Lung (tissue), 12 donors: ENCODE data around the gene TFDP2. TPM values are rescaled to one million over a fixed set of nuclear protein-coding genes. Genes with fewer than 3 reads are reported as not detected.
"Not testable (repeated sequence)": the region's sequence is repeated elsewhere in the genome, so short reads cannot be mapped to it uniquely, and the experiment has no call there.

Experiments
- ATAC-seq: fragments of 200-7000 bp; cut with Tn5 transposase; one replicate; pipeline ENCODE4 v1.9.1; 2020; ENCODE audit warnings: moderate number of reproducible peaks; ENCODE audit not compliant: insufficient read depth, low FRiP score
- DNase-seq, 3 donors: peaks; one replicate each; pipeline ENCODE4 v3.0.0-alpha.2; 2013 to 2017
- H3K27ac ChIP-seq, 2 donors: one replicate each; pipeline ENCODE4 v1.5.1; 2013; ENCODE audit warnings: mild to moderate bottlenecking in 2 of 2, moderate library complexity in 2 of 2, control low read depth in 1 of 2, inconsistent platforms in 1 of 2, low read depth in 1 of 2, low read length in 1 of 2
- H3K27me3 ChIP-seq, 3 donors: one replicate each; pipeline ENCODE4 v1.5.1; 2013; ENCODE audit warnings: low read length in 2 of 3; ENCODE audit not compliant: control insufficient read depth in 3 of 3, insufficient read depth in 3 of 3
- H3K36me3 ChIP-seq, 4 donors: one replicate each; pipeline ENCODE4 v1.5.1; 2013; ENCODE audit warnings: low read length in 4 of 4, mild to moderate bottlenecking in 1 of 4, moderate library complexity in 1 of 4; ENCODE audit not compliant: control insufficient read depth in 4 of 4, insufficient read depth in 4 of 4
- H3K4me1 ChIP-seq, 5 donors: one replicate each; pipeline ENCODE4 v1.5.1; 2013; ENCODE audit warnings: low read length in 5 of 5, mild to moderate bottlenecking in 2 of 5, moderate library complexity in 1 of 5; ENCODE audit not compliant: control insufficient read depth in 5 of 5, insufficient read depth in 5 of 5
- H3K4me3 ChIP-seq: one replicate; pipeline ENCODE4 v1.5.1; 2013; ENCODE audit warnings: mild to moderate bottlenecking, control low read depth, moderate library complexity
- H3K9ac ChIP-seq, 2 donors: one replicate each; pipeline ENCODE4 v1.5.1; 2013; ENCODE audit warnings: low read length in 2 of 2, control low read depth in 1 of 2; ENCODE audit not compliant: insufficient read depth in 1 of 2
- H3K9me3 ChIP-seq, 4 donors: one replicate each; pipeline ENCODE4 v1.5.1; 2013; ENCODE audit warnings: low read length in 3 of 4, mild to moderate bottlenecking in 1 of 4, moderate library complexity in 1 of 4; ENCODE audit not compliant: control insufficient read depth in 4 of 4, insufficient read depth in 3 of 4
- WGBS, 2 donors: extraction: QIAGEN DNeasy Blood & Tissue Kit; methylation state at CpG; one replicate each; pipeline ENCODE4 v1.1.7; 2013; 5-methylcytosine and 5-hydroxymethylcytosine counted together
- polyA plus RNA-seq, 2 donors: library from polyadenylated mRNA; stranded (reverse); fragments of 200-250 nt; gene quantifications; one replicate each; pipeline ENCODE4 v1.2.1, GENCODE V29; 2013
- total RNA-seq, 2 donors: library from RNA; depleted of rRNA in 1 of 2; stranded (reverse); fragments of >200 nt in 1 of 2; gene quantifications; one replicate each; pipeline ENCODE4 v1.2.1, GENCODE V29; 2014 to 2021
- TF ChIP-seq, protein P1 (sequence below): IDR thresholded peaks from 2 replicates; pipeline ENCODE4 v1.5.1; 2012; ENCODE audit warnings: mild to moderate bottlenecking; ENCODE audit errors: control extremely low read depth, extremely low read depth
- donor health status: control.
- donor health status: control.
- donor health status: Bipolar disorder and iron deficiency.
- donor health status: healthy.
- donor health status: DM: yes; HTN: yes; CAD: no.

TFDP2 gene
- total and polyA plus RNA-seq, 4 donors: 8.4 to 94.0 (median 17.0) TPM

DNA sequence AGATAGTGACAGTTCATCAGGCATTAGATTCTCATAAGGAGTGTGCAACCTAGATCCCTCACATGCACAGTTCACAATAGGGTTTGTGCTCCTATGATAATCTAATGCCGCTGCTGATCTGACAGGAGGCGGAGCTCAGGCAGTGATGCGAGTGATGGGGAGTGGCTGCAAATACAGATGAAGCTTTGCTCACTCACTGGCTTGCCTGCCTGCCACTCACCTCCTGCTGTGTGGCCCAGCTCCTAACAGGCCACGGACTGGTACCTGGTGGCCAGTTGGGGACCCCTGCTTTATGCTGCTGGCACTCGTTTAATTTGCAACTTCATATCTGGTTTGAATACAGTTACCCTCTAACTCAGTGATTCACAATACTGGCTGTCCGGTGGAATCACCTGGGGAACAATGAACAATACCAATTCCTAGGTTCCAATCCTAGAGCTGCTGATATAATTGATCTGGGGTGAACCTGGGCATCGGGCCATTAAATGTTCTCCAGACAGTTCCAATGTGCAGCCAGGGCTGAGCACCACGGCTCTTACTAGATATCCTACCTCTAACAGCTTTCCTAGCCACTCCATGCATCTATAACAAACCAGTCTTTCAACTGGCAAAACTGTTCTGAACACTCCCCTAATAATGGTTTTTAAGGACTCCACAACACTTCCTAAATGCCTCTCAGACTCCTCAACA, 141.5 kb downstream of the TFDP2 start:
- no peaks in the 10 kb centered on the region for H3K36me3 ChIP-seq
- no peak overlapping the region for H3K4me3 ChIP-seq
- no peak overlapping the region for H3K27ac ChIP-seq
- ATAC-seq (no peak), DNase-seq (no peak)
- no peaks in the 10 kb centered on the region for H3K9me3 ChIP-seq
- TF ChIP-seq, protein P1, sequence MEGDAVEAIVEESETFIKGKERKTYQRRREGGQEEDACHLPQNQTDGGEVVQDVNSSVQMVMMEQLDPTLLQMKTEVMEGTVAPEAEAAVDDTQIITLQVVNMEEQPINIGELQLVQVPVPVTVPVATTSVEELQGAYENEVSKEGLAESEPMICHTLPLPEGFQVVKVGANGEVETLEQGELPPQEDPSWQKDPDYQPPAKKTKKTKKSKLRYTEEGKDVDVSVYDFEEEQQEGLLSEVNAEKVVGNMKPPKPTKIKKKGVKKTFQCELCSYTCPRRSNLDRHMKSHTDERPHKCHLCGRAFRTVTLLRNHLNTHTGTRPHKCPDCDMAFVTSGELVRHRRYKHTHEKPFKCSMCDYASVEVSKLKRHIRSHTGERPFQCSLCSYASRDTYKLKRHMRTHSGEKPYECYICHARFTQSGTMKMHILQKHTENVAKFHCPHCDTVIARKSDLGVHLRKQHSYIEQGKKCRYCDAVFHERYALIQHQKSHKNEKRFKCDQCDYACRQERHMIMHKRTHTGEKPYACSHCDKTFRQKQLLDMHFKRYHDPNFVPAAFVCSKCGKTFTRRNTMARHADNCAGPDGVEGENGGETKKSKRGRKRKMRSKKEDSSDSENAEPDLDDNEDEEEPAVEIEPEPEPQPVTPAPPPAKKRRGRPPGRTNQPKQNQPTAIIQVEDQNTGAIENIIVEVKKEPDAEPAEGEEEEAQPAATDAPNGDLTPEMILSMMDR: no peak
- WGBS, 2 donors: 91 to 96% methylated on average over 8 of the region's 8 CpGs
- peaks cover 0 to 2% (median 0%) of the 10 kb centered on the region in 5 donors for H3K4me1 ChIP-seq
- H3K9ac ChIP-seq: no peak overlapping the region
- no peaks in the 10 kb centered on the region for H3K27me3 ChIP-seq

DNA sequence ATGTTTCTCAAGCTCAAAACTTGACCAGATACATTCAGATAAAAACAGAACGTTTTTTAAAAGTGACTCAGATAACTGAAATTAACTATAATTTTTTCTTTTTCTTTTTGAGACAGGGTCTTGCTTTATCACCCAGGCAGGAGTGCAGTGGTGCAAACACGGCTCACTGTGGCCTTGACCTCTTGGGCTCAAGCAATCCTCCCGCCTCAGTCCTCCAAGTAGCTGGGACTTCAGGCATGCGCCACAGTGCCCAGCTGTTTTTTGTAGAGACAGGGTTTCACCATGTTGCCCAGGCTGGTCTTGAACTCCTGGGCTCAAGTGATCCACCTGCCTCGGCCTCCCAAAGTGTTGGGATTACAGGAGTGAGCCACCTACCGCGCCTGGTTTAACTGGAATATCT, 144.4 kb downstream of the TFDP2 start:
- DNase-seq, H3K4me1 ChIP-seq, H3K36me3 ChIP-seq, ATAC-seq, H3K4me3 ChIP-seq, H3K27me3 ChIP-seq, H3K9ac ChIP-seq, H3K9me3 ChIP-seq, H3K27ac ChIP-seq: not testable (repeated sequence)
- 92 to 95% methylated on average over 7 of the region's 7 CpGs for WGBS, 2 donors

DNA sequence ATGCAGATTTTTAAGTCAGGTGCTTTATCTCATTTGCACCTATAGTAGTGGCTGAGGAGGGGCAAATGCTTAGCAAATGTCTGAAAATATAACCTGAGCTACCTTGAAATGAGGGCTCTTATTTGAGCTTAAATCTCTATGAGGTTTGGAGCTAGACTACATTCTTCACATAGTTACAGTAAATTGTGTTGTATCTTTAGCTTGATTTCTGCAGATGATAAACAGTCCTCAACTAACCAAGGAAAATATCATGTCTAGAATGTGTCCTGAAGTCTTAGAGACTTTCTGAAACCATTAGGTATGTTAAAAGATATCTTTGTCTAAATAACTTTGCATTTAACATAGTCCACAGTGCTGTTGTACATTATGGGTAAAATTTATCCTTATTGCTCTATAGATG, 145.3 kb downstream of the TFDP2 start:
- Histone ChIP-seq H3K4me1 (peaks cover 0 to 2% (median 0%) of the 10 kb centered on the region in 5 donors), H3K36me3 (peaks cover 0 to 5% (median 1%) of the 10 kb centered on the region in 4 donors), H3K9me3 (no peaks in the 10 kb centered on the region), H3K27me3 (no peaks in the 10 kb centered on the region), H3K27ac (no peak overlapping the region), H3K4me3 (no peak overlapping the region), H3K9ac (no peak overlapping the region)
- no peak for ATAC-seq
- TF ChIP-seq, protein P1: no peak
- no peak for DNase-seq

DNA sequence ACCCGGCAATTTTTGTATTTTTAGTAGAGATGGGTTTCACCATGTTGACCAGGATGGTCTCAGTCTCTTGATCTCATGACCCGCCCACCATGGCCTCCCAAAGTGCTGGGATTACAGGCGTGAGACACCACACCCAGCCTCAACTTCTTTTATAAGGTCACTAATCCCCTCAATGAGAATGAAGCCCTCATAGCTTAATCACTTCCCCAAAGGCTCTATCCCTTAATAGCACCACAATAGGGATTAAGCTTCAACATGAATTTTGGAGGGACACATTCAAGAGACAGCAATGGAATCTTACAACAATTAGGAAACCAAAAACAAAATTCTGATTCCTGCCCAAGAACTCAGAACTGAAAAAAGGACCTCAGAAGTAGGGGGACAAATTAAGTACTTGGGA, 146.1 kb downstream of the TFDP2 start:
- Histone ChIP-seq H3K9me3 (no peaks in the 10 kb centered on the region), H3K27ac (no peak overlapping the region), H3K36me3 (peaks cover 0 to 5% (median 1%) of the 10 kb centered on the region in 4 donors), H3K27me3 (no peaks in the 10 kb centered on the region), H3K4me3 (no peak overlapping the region), H3K9ac (no peak overlapping the region), H3K4me1 (peaks cover 0 to 2% (median 0%) of the 10 kb centered on the region in 5 donors)
- ATAC-seq (no peak), DNase-seq (no peak)
- TF ChIP-seq, protein P1: no peak
- WGBS, 2 donors: 97 to 98% methylated on average over 3 of the region's 3 CpGs
